ENCODE measurements around the gene FAM50A. TPM values are rescaled to one million over a fixed set of nuclear protein-coding genes. Genes with fewer than 3 reads are reported as not detected.

The FAM50A gene
- total RNA-seq, 2 experiments from 2014 or later = 30.8 to 55.1 TPM

- BruUV-seq (replicated peaks) = no TSS peak
- POLR2A ChIA-PET = interaction anchor here (2.6 to 2.8 kb wide), 2 partner anchors 7 to 39 kb away, joined by 12 to 26 read pairs; no protein-coding TSS in a partner anchor
- DNase-seq (ENCODE audit: low spot score) = no peak
- intact Hi-C loops (cut with micrococcal nuclease; ENCODE audit: unreplicated experiment) = loop anchor here (5.0 kb wide), 1 partner anchor 39 kb away; no protein-coding TSS in a partner anchor
- H3K79me2 ChIP-seq (ENCODE audit: insufficient read depth, low read depth, low read length) = peaks cover 16% of the 10 kb centered on the region
- peak overlapping the region; percentile 98 for H3K4me2 ChIP-seq (ENCODE audit: low read length)
- no peak overlapping the region for H3K27ac ChIP-seq (ENCODE audit: low read depth, low read length, poor library complexity, severe bottlenecking)
- no peaks in the 10 kb centered on the region for H4K20me1 ChIP-seq (ENCODE audit: insufficient read depth, low read length)
- H3K4me3 ChIP-seq (ENCODE audit: low read depth, low read length, poor library complexity, severe bottlenecking) = no peak overlapping the region
- peaks cover 36% of the 10 kb centered on the region for H3K4me1 ChIP-seq (ENCODE audit: insufficient read depth, low read length, poor library complexity, severe bottlenecking)
- H2AFZ ChIP-seq (ENCODE audit: low read length) = no peak overlapping the region
- H3K9me2 ChIP-seq (ENCODE audit: insufficient read depth, low read length) = no peaks in the 10 kb centered on the region
- CTCF ChIA-PET (ENCODE audit: unreplicated experiment) = no interaction called here
- H3K9me3 ChIP-seq (ENCODE audit: low read length) = no peaks in the 10 kb centered on the region
- no peak for TF ChIP-seq EZH2phosphoT487 (IDR thresholded peaks at IDR 0.05; ENCODE audit: borderline replicate concordance, low read depth, low read length)
- TF ChIP-seq CTCF (conservative IDR thresholded peaks at IDR 0.05; ENCODE audit: low read length) = no peak
- peaks cover 25% of the 10 kb centered on the region for H3K36me3 ChIP-seq (ENCODE audit: insufficient read depth, low read length)
These were observed 44.6 kb downstream of the FAM50A start for GRCh38 chrX:154488336-154489075.

- H3K79me2 ChIP-seq (ENCODE audit: insufficient read depth, low read depth, low read length) = peaks cover 16% of the 10 kb centered on the region
- no peak for DNase-seq (ENCODE audit: low spot score)
- peaks cover 18% of the 10 kb centered on the region for H3K36me3 ChIP-seq (ENCODE audit: insufficient read depth, low read length)
- intact Hi-C loops (cut with micrococcal nuclease; ENCODE audit: unreplicated experiment) = loop anchor here (5.0 kb wide), 1 partner anchor 38 kb away; no protein-coding TSS in a partner anchor
- H3K4me2 ChIP-seq (ENCODE audit: low read length) = peak overlapping the region; percentile 98
- H3K27ac ChIP-seq (ENCODE audit: low read depth, low read length, poor library complexity, severe bottlenecking) = peak overlapping the region; percentile 45
- H3K9me3 ChIP-seq (ENCODE audit: low read length) = no peaks in the 10 kb centered on the region
- H2AFZ ChIP-seq (ENCODE audit: low read length) = no peak overlapping the region
- H3K4me1 ChIP-seq (ENCODE audit: insufficient read depth, low read length, poor library complexity, severe bottlenecking) = peaks cover 34% of the 10 kb centered on the region
- no peak for TF ChIP-seq EZH2phosphoT487 (IDR thresholded peaks at IDR 0.05; ENCODE audit: borderline replicate concordance, low read depth, low read length)
- no peak for TF ChIP-seq CTCF (conservative IDR thresholded peaks at IDR 0.05; ENCODE audit: low read length)
- BruUV-seq (replicated peaks) = no TSS peak
- H3K4me3 ChIP-seq (ENCODE audit: low read depth, low read length, poor library complexity, severe bottlenecking) = peak overlapping the region; percentile 79
- ChIA-PET CTCF (ENCODE audit: unreplicated experiment) (no interaction called here), POLR2A (interaction anchor here (2.6 to 2.8 kb wide), 2 partner anchors 8 to 38 kb away, joined by 12 to 26 read pairs; no protein-coding TSS in a partner anchor)
- no peaks in the 10 kb centered on the region for H4K20me1 ChIP-seq (ENCODE audit: insufficient read depth, low read length)
- no peaks in the 10 kb centered on the region for H3K9me2 ChIP-seq (ENCODE audit: insufficient read depth, low read length)
These were observed 45.2 kb downstream of the FAM50A start for GRCh38 chrX:154489182-154489581.
